NCI-H1092 treated with DMSO at 0.1 percent for 48 hours (cell line): ENCODE data around the gene NAA10.
A peak's percentile ranks its signal among the peaks of the same experiment; 100 is the strongest.

Experiments
- DNase-seq: peaks from one replicate; lab custom pipeline; 2025; lab: John Stamatoyannopoulos, UW

The NAA10 gene

GRCh38 chrX:153948002-153948466 lies 13.2 kb upstream of the NAA10 start:
- DNase-seq: no peak

GRCh38 chrX:153947009-153947769 lies 12.4 kb upstream of the NAA10 start:
- DNase-seq: peak; percentile 47

DNA sequence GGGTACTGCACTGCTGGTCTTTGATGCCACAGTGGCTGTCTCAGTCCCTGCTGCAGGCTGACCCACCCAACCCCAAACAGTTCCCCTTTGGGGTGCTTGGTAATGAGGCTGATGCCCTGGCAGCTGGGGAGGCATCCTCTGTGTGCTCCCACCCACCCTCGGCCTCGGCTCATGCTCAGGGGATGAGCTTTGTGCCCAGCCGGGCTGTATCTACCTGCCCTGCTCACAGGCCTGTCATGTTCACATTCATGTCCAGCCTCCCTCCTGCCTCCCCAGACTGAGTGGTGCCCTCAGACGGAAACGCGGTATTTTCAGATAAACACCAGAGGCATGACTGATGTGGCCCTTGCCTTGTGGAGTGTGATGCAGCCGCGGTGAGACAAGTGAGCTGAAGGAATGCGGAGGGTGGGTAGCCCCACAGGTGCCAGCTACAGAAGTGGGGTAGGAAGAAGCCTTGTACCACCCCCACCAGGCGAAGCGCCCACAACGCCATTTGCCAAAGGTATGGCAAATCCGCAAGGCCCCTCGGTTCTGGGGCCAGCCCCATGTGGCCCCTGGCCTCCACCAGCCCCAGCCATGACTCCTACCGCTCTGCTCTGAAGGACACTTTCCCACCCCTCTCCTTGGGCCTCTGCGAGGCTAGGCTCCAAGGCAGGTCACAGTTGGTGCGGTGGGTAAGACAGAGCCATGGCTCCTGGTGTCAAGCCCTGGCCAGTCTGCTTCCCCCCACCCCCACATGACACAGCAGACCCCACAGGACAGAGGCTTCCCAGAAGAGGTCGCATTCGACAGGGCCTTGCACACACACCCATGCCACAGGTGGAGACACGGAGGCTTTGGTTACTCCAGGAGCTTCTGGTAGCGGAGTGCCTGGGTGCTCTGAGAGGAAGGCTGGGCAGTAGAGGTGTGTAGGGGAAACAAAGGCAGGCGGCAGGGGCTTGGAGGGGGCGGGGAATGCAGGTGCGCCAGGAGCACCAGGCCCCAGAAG lies 11.4 kb upstream of the NAA10 start:
- DNase-seq: no peak

- DNase-seq: no peak
Observed at GRCh38 chrX:153944800-153945150, 9.9 kb upstream of the NAA10 start.

DNA sequence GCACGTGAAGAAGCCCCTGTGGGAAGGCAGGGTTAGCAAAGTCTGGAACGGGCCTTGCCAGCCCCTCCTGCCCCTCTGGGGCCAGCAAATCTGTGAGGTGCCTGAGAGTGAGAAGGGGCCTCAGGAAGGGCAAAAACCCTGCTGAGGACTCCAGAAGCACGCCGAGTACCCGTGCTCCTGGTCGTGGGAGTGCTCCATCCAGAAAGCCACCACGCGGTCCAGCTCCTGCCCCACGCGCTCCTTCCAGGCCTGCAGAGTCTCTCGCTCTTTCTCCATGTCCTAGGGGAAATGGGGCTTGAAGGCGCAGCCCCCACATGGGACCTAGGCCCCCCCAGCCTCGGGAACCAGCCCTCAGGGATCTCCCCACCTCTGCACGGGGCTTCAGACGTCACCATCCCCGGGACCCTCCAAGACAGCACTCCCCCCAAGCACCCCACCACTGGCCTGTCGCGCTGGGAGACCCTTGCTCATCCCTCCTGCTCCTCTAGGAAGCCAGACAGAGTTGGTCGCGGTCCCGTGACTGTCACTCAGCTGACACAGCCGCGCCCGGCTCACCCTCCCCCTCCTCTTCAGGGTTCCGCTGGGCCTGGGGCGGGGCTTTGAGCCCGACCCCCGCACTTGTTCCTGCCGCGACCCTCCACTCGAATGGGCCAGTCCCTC lies 9.4 kb upstream of the NAA10 start, which contains the start of gene RENBP:
RENBP (minus strand) TSS at position 504 of the 660 bp plus-strand sequence; CDS start at position 471, 33 bp downstream.
- no peak for DNase-seq

- DNase-seq: no peak
Observed at GRCh38 chrX:153941336-153942252, 6.8 kb upstream of the NAA10 start.

DNA sequence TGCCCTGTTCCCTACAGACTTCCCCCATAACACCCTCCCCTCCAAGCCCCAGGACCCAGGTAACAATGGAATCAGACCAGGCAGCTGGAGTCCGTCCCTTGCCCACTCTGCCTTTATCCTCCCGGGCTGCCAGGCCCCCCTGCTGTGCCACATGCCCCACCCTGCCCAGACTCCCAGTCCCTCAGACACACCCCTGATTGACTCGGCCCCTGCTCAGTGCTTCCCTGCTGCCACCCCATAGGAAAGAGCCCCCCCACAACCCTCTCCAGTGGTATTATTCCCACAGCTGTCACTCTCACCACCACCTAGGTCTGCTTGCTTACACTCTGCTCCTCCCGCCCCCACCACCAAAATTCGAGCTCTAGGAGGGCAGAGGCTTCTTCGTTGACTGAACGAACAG lies 4.7 kb upstream of the NAA10 start:
- DNase-seq: no peak

GRCh38 chrX:153938226-153938786 lies 3.5 kb upstream of the NAA10 start:
- no peak for DNase-seq

DNA sequence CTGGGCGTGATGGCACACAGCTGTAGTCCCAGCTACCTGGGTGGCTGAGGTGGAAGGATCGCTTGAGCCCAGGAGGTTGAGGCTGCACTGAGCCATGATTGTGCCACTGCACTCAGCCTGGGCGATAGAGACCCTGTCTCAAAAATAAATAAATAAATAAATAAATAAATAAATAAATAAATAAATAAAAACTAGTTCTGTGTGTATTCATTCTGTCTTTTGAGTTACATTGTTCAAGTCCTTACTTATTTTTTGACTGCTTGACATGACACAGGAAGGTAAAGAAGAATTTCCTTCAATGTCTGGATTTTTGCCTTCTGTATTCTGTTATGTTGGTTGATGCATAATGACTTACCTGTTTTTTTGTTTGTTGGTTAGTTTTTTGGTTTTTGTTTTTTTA lies 2.2 kb upstream of the NAA10 start:
- no peak for DNase-seq

DNA sequence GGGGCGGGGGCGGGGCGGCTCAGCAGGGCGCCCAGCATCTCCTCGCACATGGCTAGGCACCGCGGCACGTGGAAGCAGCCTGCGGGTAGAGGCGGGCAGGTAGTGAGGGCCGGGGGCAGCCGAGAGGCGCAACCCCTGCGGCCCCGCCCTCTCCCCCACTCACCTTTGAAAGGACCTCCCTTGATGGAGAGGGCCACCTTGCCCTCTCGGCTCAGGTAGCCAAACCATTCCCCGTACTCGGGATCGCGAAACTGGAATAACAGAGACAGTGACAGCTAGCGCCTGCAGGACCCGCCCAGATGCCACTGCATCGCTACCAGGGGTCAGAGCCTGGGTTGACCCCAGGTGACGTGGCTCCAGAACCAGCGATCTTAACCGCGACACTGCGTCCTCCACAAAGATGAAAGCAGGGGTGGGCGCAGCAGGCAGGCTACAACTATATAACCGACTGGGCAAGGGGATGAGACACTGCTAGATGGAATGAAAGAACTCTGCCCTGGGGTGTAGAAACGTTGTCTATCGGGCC lies 552 bp upstream of the NAA10 start:
- no peak for DNase-seq

- no peak for DNase-seq
Observed at GRCh38 chrX:153934148-153934761, 582 bp downstream of the NAA10 start.

DNA sequence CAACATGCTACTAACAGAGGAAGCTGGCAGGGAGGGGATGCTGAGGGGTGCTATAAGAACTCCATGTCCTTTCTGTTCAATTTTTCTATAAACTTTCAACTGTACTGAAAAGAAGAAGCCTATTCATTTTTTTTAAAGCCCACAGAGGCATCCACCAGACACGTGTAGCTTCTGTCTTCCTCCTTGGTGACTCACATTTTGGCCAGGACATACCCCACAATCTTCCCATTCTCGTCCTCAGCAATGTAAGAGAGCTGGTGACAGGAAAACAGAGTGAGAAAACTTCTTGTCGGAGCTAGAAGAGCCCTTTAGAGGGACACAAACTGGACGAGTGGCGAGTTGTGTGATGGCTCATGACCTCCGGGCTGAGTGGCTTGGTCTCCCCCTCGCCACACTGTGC lies 1.1 kb downstream of the NAA10 start:
- no peak for DNase-seq

- no peak for DNase-seq
Observed at GRCh38 chrX:153932220-153932915, 2.5 kb downstream of the NAA10 start.

- no peak for DNase-seq
Observed at GRCh38 chrX:153931748-153932147, 3.1 kb downstream of the NAA10 start.

- no peak for DNase-seq
Observed at GRCh38 chrX:153931151-153931550, 3.7 kb downstream of the NAA10 start.

- no peak for DNase-seq
Observed at GRCh38 chrX:153930011-153930910, 4.6 kb downstream of the NAA10 start.

DNA sequence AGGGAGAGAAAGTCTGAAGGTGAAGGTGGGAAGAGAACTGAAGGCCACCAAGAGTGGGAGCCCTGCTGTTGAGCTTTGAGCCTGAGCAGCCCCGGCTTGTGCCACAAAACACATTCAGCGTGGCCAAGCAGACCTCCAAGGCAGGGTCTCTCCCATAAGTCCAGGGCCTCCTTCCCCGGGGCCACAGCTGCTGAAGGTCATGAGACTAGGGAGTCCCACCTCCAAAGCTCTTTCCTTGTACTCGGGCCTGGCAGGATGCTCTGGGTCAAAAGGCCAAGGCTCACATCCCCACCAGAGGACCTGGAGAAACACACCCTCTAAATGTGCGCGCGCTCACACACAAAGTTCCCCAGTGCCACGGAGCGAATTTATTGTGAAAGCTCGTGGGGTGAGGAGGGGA lies 5.3 kb downstream of the NAA10 start:
- no peak for DNase-seq

DNA sequence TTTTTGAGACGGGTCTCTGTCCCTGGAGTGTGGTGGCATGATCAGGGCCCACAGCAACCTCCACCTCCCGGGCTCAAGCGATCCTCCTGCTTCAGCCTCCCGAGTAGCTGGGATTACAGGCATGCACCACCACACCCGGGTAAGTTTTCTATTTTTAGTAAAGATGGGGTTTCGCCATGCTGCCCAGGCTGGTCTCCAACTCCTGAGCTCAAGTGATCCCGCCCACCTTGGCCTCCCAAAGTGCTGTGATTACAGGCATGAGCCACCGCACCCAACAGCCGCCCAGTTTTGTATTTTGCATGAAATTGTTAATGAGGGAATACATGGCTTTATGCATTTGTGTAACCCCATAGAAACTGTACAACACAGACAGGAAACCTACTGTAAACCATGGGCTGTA lies 6.0 kb downstream of the NAA10 start:
- no peak for DNase-seq
